C4-2B (cell line): Measurements from ENCODE around the gene NUP98.

ENCODE experiments used
- ZFX ChIP-seq: fragments of 450-650 bp; IDR thresholded peaks from 2 replicates; pipeline ENCODE4 v1.6.1; 2017
- TF ChIP-seq, protein P1 (sequence below): fragments of 450-650 bp; conservative IDR thresholded peaks from 2 replicates; pipeline ENCODE4 v1.5.1; 2017; ENCODE audit warnings: mild to moderate bottlenecking

DNA sequence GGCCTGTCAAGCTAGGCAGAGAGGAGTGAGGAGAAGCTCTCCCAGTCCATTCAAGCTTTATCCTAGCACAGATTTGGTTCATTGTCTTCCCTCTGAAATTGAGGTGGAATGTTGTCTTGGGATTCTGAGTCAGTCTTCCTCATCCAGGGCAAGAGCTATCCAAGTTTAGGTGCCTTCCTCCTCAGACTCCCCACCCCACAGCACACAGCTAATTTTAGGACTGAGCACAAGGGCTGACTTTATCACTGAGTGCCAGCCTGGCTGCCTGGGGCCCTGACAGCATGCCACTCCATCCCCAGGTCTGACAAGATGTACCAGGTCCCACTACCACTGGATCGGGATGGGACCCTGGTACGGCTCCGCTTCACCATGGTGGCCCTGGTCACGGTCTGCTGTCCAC lies 13.6 kb upstream of the NUP98 start:
- TF ChIP-seq, protein P1, sequence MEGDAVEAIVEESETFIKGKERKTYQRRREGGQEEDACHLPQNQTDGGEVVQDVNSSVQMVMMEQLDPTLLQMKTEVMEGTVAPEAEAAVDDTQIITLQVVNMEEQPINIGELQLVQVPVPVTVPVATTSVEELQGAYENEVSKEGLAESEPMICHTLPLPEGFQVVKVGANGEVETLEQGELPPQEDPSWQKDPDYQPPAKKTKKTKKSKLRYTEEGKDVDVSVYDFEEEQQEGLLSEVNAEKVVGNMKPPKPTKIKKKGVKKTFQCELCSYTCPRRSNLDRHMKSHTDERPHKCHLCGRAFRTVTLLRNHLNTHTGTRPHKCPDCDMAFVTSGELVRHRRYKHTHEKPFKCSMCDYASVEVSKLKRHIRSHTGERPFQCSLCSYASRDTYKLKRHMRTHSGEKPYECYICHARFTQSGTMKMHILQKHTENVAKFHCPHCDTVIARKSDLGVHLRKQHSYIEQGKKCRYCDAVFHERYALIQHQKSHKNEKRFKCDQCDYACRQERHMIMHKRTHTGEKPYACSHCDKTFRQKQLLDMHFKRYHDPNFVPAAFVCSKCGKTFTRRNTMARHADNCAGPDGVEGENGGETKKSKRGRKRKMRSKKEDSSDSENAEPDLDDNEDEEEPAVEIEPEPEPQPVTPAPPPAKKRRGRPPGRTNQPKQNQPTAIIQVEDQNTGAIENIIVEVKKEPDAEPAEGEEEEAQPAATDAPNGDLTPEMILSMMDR: no peak
- TF ChIP-seq ZFX: no peak
